PC-3 (cell line): ENCODE data around the gene PIK3R2. TPM values are rescaled to one million over a fixed set of nuclear protein-coding genes. Genes with fewer than 3 reads are reported as not detected.
A peak's percentile ranks its signal among the peaks of the same experiment; 100 is the strongest.

ENCODE experiments used
- ATAC-seq: fragments of 200-7000 bp; cut with Tn5 transposase; 2 replicates; pipeline ENCODE4 v1.9.1; 2020; ENCODE audit warnings: mild to moderate bottlenecking, moderate library complexity
- BruUV-seq: library from RNA; stranded (reverse); fragments of 400-500 nt; replicated peaks from 2 replicates; lab custom pipeline; 2021; lab: Mats Ljungman, UMichigan
- CTCF ChIA-PET: fragments of 300-600 bp; sonication (Branson Sonifier 250); formaldehyde crosslinking; loops from one replicate; lab custom pipeline; 2022; ENCODE audit warnings: antibody characterized with exemption; lab: Charles Lee
- POLR2A ChIA-PET: fragments of 300-600 bp; sonication (Branson Sonifier 250); formaldehyde crosslinking; loops from one replicate; lab custom pipeline; 2022; ENCODE audit warnings: antibody characterized with exemption; ENCODE audit not compliant: unreplicated experiment; lab: Charles Lee
- DNase-seq: peaks from one replicate; pipeline ENCODE4 v3.0.0-alpha.2; 2015
- H2AFZ ChIP-seq: fragments of 300-600 bp; sonication (generic); 2 replicates; pipeline ENCODE4 v1.6.0; 2016; ENCODE audit warnings: antibody characterized with exemption, low read length
- H3F3A ChIP-seq: fragments of 300-600 bp; sonication (generic); one replicate; pipeline ENCODE4 v1.6.0; 2017; ENCODE audit warnings: antibody characterized with exemption, low read length, control low read depth, mild to moderate bottlenecking; ENCODE audit not compliant: unreplicated experiment
- H3K27ac ChIP-seq: fragments of 300-600 bp; sonication (generic); 2 replicates; pipeline ENCODE4 v1.5.1; 2016; ENCODE audit warnings: mild to moderate bottlenecking, low read length
- H3K27me3 ChIP-seq: fragments of 300-600 bp; sonication (generic); 2 replicates; pipeline ENCODE4 v1.6.1; 2016; ENCODE audit warnings: low read length, mixed read lengths
- H3K36me3 ChIP-seq: fragments of 300-600 bp; sonication (generic); 2 replicates; pipeline ENCODE4 v1.6.1; 2016; ENCODE audit warnings: low read depth, mixed run types, low read length, mixed read lengths
- H3K4me1 ChIP-seq: fragments of 300-600 bp; sonication (generic); 2 replicates; pipeline ENCODE4 v1.5.1; 2016; ENCODE audit warnings: low read length; ENCODE audit not compliant: insufficient read depth
- H3K4me2 ChIP-seq: fragments of 300-600 bp; sonication (generic); 2 replicates; pipeline ENCODE4 v1.6.0; 2016; ENCODE audit warnings: low read length
- H3K4me3 ChIP-seq: fragments of 300-600 bp; sonication (generic); 2 replicates; pipeline ENCODE4 v1.5.1; 2016; ENCODE audit warnings: mild to moderate bottlenecking, low read length, mixed read lengths
- H3K79me2 ChIP-seq: fragments of 300-600 bp; sonication (generic); 2 replicates; pipeline ENCODE4 v1.6.1; 2017; ENCODE audit warnings: low read length, mixed read lengths
- H3K9ac ChIP-seq: fragments of 300-600 bp; sonication (generic); 2 replicates; pipeline ENCODE4 v1.6.0; 2016; ENCODE audit warnings: mild to moderate bottlenecking, low read length
- H3K9me2 ChIP-seq: fragments of 300-600 bp; sonication (generic); replicated peaks from 2 replicates; pipeline ENCODE4 v1.6.1; 2016; ENCODE audit warnings: mixed run types, low read length, mixed read lengths
- H3K9me3 ChIP-seq: fragments of 300-600 bp; sonication (generic); 2 replicates; pipeline ENCODE4 v1.6.1; 2016; ENCODE audit warnings: low read length, mixed read lengths
- H4K20me1 ChIP-seq: fragments of 300-600 bp; sonication (generic); 2 replicates; pipeline ENCODE4 v1.6.1; 2016; ENCODE audit warnings: low read length, mixed read lengths
- EZH2 ChIP-seq: fragments of 300-600 bp; sonication (generic); IDR thresholded peaks from one replicate; pipeline ENCODE4 v1.6.1; 2017; ENCODE audit warnings: antibody characterized with exemption, mild to moderate bottlenecking, low read length; ENCODE audit not compliant: unreplicated experiment
- EZH2phosphoT487 ChIP-seq: fragments of 300-600 bp; sonication (generic); IDR thresholded peaks from 2 replicates; pipeline ENCODE4 v1.6.1; 2018; ENCODE audit warnings: mild to moderate bottlenecking, antibody characterized with exemption, low read length, borderline replicate concordance
- intact Hi-C: fragments of 100-400 bp; cut with micrococcal nuclease; formaldehyde crosslinking; loops from 2 replicates; pipeline ENCODE4 v1.9.0; 2023
- total RNA-seq: library from RNA; depleted of rRNA; stranded (reverse); fragments of >200 nt; gene quantifications from 2 replicates; pipeline ENCODE4 v1.2.3, GENCODE V29; 2014
- TF ChIP-seq, protein P1 (sequence below): fragments of 300-600 bp; sonication (generic); conservative IDR thresholded peaks from 2 replicates; pipeline ENCODE4 v1.5.1; 2017; ENCODE audit warnings: antibody characterized with exemption, low read depth, mild to moderate bottlenecking, low read length

Gene PIK3R2
- total RNA-seq, 1 experiment from 2014 or later: 15.8 TPM

DNA sequence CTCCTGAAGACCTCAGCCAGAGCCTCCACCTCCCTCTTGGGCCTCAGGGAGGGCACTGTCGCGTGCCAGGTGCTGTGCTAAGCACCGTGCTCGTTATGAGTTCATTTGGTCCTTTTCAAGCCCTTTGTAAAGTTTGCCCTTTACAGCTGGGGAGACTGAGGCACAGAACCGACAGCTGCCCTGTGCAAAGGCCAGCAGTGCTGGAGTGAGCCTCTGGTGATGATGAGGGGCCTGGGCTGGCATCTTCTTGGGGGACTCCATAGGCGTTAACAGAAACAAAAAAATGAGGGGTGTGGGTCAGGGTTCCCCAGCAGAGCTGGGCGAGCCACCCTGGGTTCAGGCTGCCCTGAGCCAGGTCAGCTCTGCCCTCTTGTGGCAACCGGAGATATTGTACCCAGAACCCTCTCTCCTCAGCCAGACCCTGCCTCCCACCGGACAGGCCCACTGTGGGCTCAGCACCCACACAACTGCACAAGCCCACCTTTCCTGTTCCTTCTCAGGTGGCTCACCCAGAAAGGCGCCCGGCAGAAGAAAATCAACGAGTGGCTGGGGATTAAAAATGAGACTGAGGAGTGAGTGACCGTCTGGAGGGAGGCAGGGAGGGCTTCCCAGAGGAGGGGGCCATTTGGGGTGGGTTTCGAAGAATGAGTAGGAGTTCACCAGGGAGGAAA, 15.1 kb downstream of the PIK3R2 start:
- BruUV-seq: no TSS peak
- intact Hi-C loops: loop anchor here (1.0 kb wide), 1 partner anchor 55 kb away; no protein-coding TSS in a partner anchor
- no peaks in the 10 kb centered on the region for H3K27me3 ChIP-seq
- no peaks in the 10 kb centered on the region for H3K9me3 ChIP-seq
- TF ChIP-seq, protein P1, sequence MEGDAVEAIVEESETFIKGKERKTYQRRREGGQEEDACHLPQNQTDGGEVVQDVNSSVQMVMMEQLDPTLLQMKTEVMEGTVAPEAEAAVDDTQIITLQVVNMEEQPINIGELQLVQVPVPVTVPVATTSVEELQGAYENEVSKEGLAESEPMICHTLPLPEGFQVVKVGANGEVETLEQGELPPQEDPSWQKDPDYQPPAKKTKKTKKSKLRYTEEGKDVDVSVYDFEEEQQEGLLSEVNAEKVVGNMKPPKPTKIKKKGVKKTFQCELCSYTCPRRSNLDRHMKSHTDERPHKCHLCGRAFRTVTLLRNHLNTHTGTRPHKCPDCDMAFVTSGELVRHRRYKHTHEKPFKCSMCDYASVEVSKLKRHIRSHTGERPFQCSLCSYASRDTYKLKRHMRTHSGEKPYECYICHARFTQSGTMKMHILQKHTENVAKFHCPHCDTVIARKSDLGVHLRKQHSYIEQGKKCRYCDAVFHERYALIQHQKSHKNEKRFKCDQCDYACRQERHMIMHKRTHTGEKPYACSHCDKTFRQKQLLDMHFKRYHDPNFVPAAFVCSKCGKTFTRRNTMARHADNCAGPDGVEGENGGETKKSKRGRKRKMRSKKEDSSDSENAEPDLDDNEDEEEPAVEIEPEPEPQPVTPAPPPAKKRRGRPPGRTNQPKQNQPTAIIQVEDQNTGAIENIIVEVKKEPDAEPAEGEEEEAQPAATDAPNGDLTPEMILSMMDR: peak; percentile 81
- TF ChIP-seq EZH2: no peak
- no peak overlapping the region for H3K9ac ChIP-seq
- H2AFZ ChIP-seq: no peak overlapping the region
- H3K9me2 ChIP-seq: no peaks in the 10 kb centered on the region
- ChIA-PET POLR2A (no interaction called here), CTCF (interaction anchor here (0.6 to 1.2 kb wide), 4 partner anchors 10 to 168 kb away, joined by 3 read pairs; no protein-coding TSS in a partner anchor)
- H3K4me3 ChIP-seq: no peak overlapping the region
- no peaks in the 10 kb centered on the region for H4K20me1 ChIP-seq
- H3K36me3 ChIP-seq: peaks cover 6% of the 10 kb centered on the region; the same call in 1 of the 2 replicates
- DNase-seq (peak; percentile 53), ATAC-seq (peak; percentile 83)
- no peak overlapping the region for H3K27ac ChIP-seq
- H3K79me2 ChIP-seq: no peaks in the 10 kb centered on the region
- no peak overlapping the region for H3K4me2 ChIP-seq
- H3K4me1 ChIP-seq: no peaks in the 10 kb centered on the region
- no peaks in the 10 kb centered on the region for H3F3A ChIP-seq

- Histone ChIP-seq H3K9me2 (no peaks in the 10 kb centered on the region), H4K20me1 (no peaks in the 10 kb centered on the region), H3K4me2 (no peak overlapping the region), H3K4me1 (no peaks in the 10 kb centered on the region), H2AFZ (no peak overlapping the region), H3K27me3 (no peaks in the 10 kb centered on the region), H3K9me3 (no peaks in the 10 kb centered on the region), H3K79me2 (no peaks in the 10 kb centered on the region), H3F3A (no peaks in the 10 kb centered on the region), H3K9ac (no peak overlapping the region), H3K4me3 (no peak overlapping the region), H3K36me3 (peaks cover 2% of the 10 kb centered on the region; the same call in 1 of the 2 replicates), H3K27ac (no peak overlapping the region)
- CTCF ChIA-PET: interaction anchor here (1.2 kb wide), 1 partner anchor 56 kb away, joined by 3 read pairs; no protein-coding TSS in a partner anchor
- intact Hi-C loops: loop anchor here (1.0 kb wide), 1 partner anchor 56 kb away; no protein-coding TSS in a partner anchor
- no peak for ATAC-seq
- no peak for TF ChIP-seq EZH2
- TF ChIP-seq EZH2phosphoT487: no peak
- TF ChIP-seq, protein P1: no peak
- POLR2A ChIA-PET: no interaction called here
- no peak for DNase-seq
- no TSS peak for BruUV-seq
These were observed 15.9 kb downstream of the PIK3R2 start for GRCh38 chr19:18168673-18169381.
